GM12873 (cell line): ENCODE measurements around the gene MRPS27.

Experiments
- CTCF ChIP-seq: IDR thresholded peaks from 2 replicates; pipeline ENCODE4 v1.5.1; 2012; ENCODE audit warnings: low read depth, mild to moderate bottlenecking, moderate library complexity, low read length, control low read depth; ENCODE audit not compliant: insufficient read depth; ENCODE audit errors: missing control alignments

MRPS27 gene

GRCh38 chr5:72172786-72173185 is 147.3 kb downstream of the MRPS27 start:
- TF ChIP-seq CTCF, result no peak

DNA sequence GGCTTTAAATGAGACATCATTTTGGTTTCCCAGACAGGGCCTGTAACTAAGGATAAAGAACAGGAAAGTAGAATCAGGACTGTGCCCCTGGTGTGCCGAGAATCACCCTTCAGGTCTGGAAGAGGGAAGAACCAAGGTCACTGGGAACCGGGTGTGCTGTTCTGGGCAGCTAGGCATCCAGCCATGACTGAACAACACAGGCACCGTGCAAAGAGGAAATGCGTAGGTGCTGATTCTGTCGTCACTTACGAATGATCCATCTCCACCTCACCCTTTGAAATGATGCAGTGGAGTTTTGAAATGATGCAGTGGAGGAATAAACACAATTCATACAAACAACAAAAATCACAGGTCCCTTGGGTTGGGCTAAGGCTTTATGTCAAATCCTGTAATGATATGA is 148.4 kb downstream of the MRPS27 start:
- no peak for TF ChIP-seq CTCF

GRCh38 chr5:72170101-72170500 is 149.9 kb downstream of the MRPS27 start:
- no peak for TF ChIP-seq CTCF
